ENCODE measurements around the gene SULT1A4. TPM values are rescaled to one million over a fixed set of nuclear protein-coding genes. Genes with fewer than 3 reads are reported as not detected.

The SULT1A4 gene
- total RNA-seq, 1 donor: 0.36 TPM

Small RNAs within 50 kb of the gene (small RNA-seq; reads per million reads assigned to genes)
- not detected for gene AC133555.2

Other genes with a start within 250 kb of the SULT1A4 start
- 2.5 TPM in 1 of 2 replicates, not detected in the other for gene NPIPB11, start 53.2 kb upstream of the SULT1A4 start, total RNA-seq
- 13.3 and 19.9 TPM in 2 replicates for gene BOLA2, start 5.6 kb upstream of the SULT1A4 start, total RNA-seq
- 3.8 and 6.2 TPM in 2 replicates for gene SLX1B, start 5.4 kb upstream of the SULT1A4 start, total RNA-seq
- gene NPIPB12, start 46.5 kb downstream of the SULT1A4 start, total RNA-seq: 17.7 and 30.4 TPM in 2 replicates
- under 0.01 TPM in 1 of 2 replicates, not detected in the other for gene SPN, start 203.3 kb downstream of the SULT1A4 start, total RNA-seq
- 18.0 and 19.5 TPM in 2 replicates for gene QPRT, start 219.3 kb downstream of the SULT1A4 start, total RNA-seq

Measured in osteoblast (primary cell).